Measurements from ENCODE around the gene TPRKB.
"Not testable (repeated sequence)": the region's sequence is repeated elsewhere in the genome, so short reads cannot be mapped to it uniquely, and the experiment has no call there.

The TPRKB gene

DNA sequence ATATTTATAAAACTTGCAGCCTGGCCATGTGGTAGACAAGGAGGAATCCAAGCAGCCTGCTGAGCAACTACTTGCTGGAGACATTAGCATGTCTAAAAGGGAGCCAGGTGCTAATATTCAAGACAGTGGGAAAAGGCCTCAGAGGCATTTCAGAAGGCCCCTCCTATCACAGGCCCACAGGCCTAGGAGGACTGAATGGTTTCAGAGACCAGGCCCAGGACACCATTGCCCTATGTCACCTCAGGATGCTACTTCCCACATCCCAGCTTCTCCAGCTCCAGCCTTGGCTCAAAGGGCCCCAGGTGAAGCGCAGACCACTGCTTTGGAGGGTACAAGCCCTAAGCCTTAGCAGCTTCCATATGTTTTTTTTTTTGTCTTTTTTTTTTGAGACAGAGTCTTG is 39.0 kb downstream of the TPRKB start:
- H3K27ac ChIP-seq: no peak overlapping the region
- no peak overlapping the region for H3K4me3 ChIP-seq
- no peak for TF ChIP-seq CTCF (IDR thresholded peaks at IDR 0.05)
- DNase-seq (ENCODE audit: low spot score): no peak

DNA sequence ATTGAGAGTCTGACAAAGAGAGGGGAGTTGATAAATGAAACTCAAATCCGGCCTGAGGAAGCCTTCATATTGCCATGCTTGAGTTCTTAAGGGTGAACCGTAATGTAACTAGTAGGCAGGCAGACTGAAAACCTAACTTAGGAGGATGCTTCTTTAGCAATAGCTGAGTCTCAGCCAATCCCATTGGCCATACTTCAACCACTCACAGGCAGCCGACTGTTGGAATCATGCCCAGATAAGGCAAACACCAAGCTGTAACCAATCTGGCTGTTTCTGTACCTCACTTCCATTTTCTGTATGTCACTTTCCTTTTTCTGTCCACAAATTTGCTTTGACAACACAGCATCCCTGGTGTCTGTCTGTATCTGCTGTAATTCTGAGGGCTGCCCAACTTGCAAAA is 39.5 kb downstream of the TPRKB start:
- no peak for TF ChIP-seq CTCF (IDR thresholded peaks at IDR 0.05)
- no peak overlapping the region for H3K27ac ChIP-seq
- no peak for DNase-seq (ENCODE audit: low spot score)

DNA sequence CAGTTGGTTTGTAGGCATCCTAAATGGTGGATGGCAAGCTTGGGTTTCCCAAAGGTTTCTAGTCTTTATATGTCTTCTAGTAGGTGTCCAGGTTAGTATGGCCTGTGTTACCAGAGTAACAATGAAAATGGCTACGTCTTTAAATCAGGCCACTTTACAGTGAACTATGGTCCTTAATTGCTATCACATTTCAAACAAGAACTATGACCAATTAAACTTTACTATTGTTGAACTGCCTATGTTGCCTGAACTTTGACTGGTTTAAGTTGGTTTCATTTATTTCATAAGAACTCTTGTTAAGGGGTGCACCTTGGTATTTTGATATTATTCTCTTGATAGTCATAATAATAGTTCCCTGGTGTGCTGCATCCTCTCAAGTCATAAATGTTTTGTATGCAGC is 40.2 kb downstream of the TPRKB start:
- not testable (repeated sequence) for H3K4me3 ChIP-seq; H3K27ac ChIP-seq; DNase-seq (ENCODE audit: low spot score)

More for the DNA sequence above, 39.5 kb downstream of the TPRKB start:
- no peak overlapping the region for H3K4me3 ChIP-seq

GRCh38 chr2:73696521-73696920 is 40.6 kb downstream of the TPRKB start:
- not testable (repeated sequence) for H3K27ac ChIP-seq; DNase-seq (ENCODE audit: low spot score)

DNA sequence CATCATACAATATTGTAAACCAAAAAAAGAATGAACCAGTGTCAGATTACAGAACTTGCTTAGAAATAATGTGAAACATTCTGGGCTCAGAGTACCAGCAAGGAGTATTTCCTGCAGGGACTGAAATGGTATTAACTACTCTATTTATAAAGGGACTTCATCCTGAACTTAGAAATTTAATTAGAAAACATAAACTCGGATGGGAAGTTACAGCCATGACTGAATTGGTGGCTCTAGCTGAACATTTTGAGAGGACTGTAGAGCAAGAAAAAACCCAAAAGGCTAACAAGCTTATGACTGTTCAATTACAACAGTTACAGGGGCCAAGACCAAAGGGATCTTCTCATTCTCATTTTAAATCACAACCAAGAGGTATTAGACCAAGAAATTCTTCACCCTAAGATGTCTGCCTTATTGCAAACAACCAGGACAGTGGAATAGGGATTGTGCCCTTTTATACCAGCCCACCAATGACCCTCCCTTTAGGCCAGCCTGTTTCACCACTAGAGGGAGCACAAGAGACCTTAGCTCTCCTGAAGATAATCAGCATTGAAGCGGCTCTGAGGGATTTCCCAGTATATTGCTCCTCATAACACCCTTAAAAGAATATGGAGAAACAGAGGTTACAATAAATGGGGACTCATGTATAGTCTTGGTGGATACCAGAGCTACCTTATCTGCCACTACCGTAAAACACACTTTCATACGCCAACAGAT is 46.6 kb downstream of the TPRKB start:
- not testable (repeated sequence) for H3K4me3 ChIP-seq; H3K27ac ChIP-seq; DNase-seq (ENCODE audit: low spot score)
- peak; percentile 31 for TF ChIP-seq CTCF (IDR thresholded peaks at IDR 0.05)

More at GRCh38 chr2:73696521-73696920, 40.6 kb downstream of the TPRKB start:
- not testable (repeated sequence) for H3K4me3 ChIP-seq

- not testable (repeated sequence) for H3K4me3 ChIP-seq; DNase-seq (ENCODE audit: low spot score); H3K27ac ChIP-seq
These were observed 48.7 kb downstream of the TPRKB start for GRCh38 chr2:73688494-73688893.

GRCh38 chr2:73685764-73686438 is 51.2 kb downstream of the TPRKB start:
- no peak for DNase-seq (ENCODE audit: low spot score)
- Histone ChIP-seq H3K27ac (no peak overlapping the region), H3K4me3 (no peak overlapping the region)
- no peak for TF ChIP-seq CTCF (IDR thresholded peaks at IDR 0.05)

- not testable (repeated sequence) for DNase-seq (ENCODE audit: low spot score)
These were observed 52.2 kb downstream of the TPRKB start for GRCh38 chr2:73684905-73685304.

GRCh38 chr2:73684325-73684724 is 52.8 kb downstream of the TPRKB start:
- not testable (repeated sequence) for H3K4me3 ChIP-seq; DNase-seq (ENCODE audit: low spot score); H3K27ac ChIP-seq

More at GRCh38 chr2:73684905-73685304, 52.2 kb downstream of the TPRKB start:
- not testable (repeated sequence) for H3K4me3 ChIP-seq, H3K27ac ChIP-seq

GRCh38 chr2:73679951-73680571 is 57.1 kb downstream of the TPRKB start:
- not testable (repeated sequence) for H3K4me3 ChIP-seq; H3K27ac ChIP-seq; DNase-seq (ENCODE audit: low spot score)
